Kidney tubule cell (primary cell): Measurements from ENCODE around the gene HERC4.

Source experiments
- DNase-seq: peaks from one replicate; pipeline ENCODE4 v3.0.0-alpha.2; 2018; ENCODE audit warnings: low spot score

Gene HERC4

GRCh38 chr10:68074775-68075549 lies at the start of gene HERC4:
HERC4 (minus strand) TSS chr10:68075283; CDS start chr10:68073108, 2,175 bp downstream.
- DNase-seq = peak; percentile 92

- DNase-seq = no peak
These were observed 49.6 kb upstream of the HERC4 start for GRCh38 chr10:68124718-68125117.

- DNase-seq = no peak
These were observed 46.8 kb upstream of the HERC4 start for GRCh38 chr10:68121852-68122251.

GRCh38 chr10:68121020-68121743 lies 46.1 kb upstream of the HERC4 start:
- no peak for DNase-seq

GRCh38 chr10:68118657-68119056 lies 43.6 kb upstream of the HERC4 start:
- DNase-seq = no peak

GRCh38 chr10:68112837-68113236 lies 37.8 kb upstream of the HERC4 start:
- no peak for DNase-seq

- no peak for DNase-seq
These were observed 36.5 kb upstream of the HERC4 start for GRCh38 chr10:68111584-68111983.

- DNase-seq = no peak
These were observed 34.9 kb upstream of the HERC4 start for GRCh38 chr10:68110027-68110426.

- DNase-seq = no peak
These were observed 34.2 kb upstream of the HERC4 start, which contains the start of gene MYPN for GRCh38 chr10:68109331-68109730. MYPN (plus strand) TSS chr10:68109488; CDS start chr10:68121439, 11,951 bp downstream.

GRCh38 chr10:68108653-68109052 lies 33.6 kb upstream of the HERC4 start:
- no peak for DNase-seq

GRCh38 chr10:68108051-68108450 lies 33.0 kb upstream of the HERC4 start:
- DNase-seq = no peak

GRCh38 chr10:68107651-68108050 lies 32.6 kb upstream of the HERC4 start:
- DNase-seq = no peak

GRCh38 chr10:68106656-68107055 lies 31.6 kb upstream of the HERC4 start:
- peak; percentile 79 for DNase-seq

GRCh38 chr10:68105820-68106219 lies 30.7 kb upstream of the HERC4 start:
- DNase-seq = peak; percentile 25

- peak; percentile 32 for DNase-seq
These were observed 28.8 kb upstream of the HERC4 start for GRCh38 chr10:68103901-68104300.

GRCh38 chr10:68103261-68103878 lies 28.3 kb upstream of the HERC4 start:
- DNase-seq = no peak

- DNase-seq = no peak
These were observed 26.0 kb upstream of the HERC4 start for GRCh38 chr10:68101066-68101465.

- peak; percentile 18 for DNase-seq
These were observed 24.7 kb upstream of the HERC4 start for GRCh38 chr10:68099736-68100135.

GRCh38 chr10:68096913-68097516 lies 21.9 kb upstream of the HERC4 start:
- peak; percentile 85 for DNase-seq

- peak; percentile 74 for DNase-seq
These were observed 20.1 kb upstream of the HERC4 start for GRCh38 chr10:68095153-68095552.

- no peak for DNase-seq
These were observed 17.4 kb upstream of the HERC4 start for GRCh38 chr10:68092512-68092911.

GRCh38 chr10:68090586-68090985 lies 15.5 kb upstream of the HERC4 start:
- no peak for DNase-seq
